HTR-8/SVneo (cell line): ENCODE data around the gene ZNF45.
"Not testable (repeated sequence)": the region's sequence is repeated elsewhere in the genome, so short reads cannot be mapped to it uniquely, and the experiment has no call there.

Source experiments
- DNase-seq: peaks from one replicate; pipeline ENCODE4 v3.0.0; 2011; ENCODE audit warnings: low spot score, mixed read lengths; ENCODE audit not compliant: insufficient read length
- FAIRE-seq: peaks from 2 replicates; lab custom pipeline; 2011; peaks lifted over from hg19 to GRCh38; lab: Jason Lieb, UNC

Gene ZNF45

GRCh38 chr19:43923875-43924274, 11.2 kb downstream of the ZNF45 start:
- DNase-seq: no peak
- FAIRE-seq: no peak

- DNase-seq (no peak), FAIRE-seq (no peak)
These were observed 21.0 kb downstream of the ZNF45 start for GRCh38 chr19:43914051-43914450.

- FAIRE-seq (no peak), DNase-seq (no peak)
These were observed 21.7 kb downstream of the ZNF45 start for GRCh38 chr19:43913383-43913782.

GRCh38 chr19:43910884-43911283, 24.2 kb downstream of the ZNF45 start:
- FAIRE-seq: no peak
- no peak for DNase-seq

GRCh38 chr19:43908659-43909058, 26.4 kb downstream of the ZNF45 start:
- DNase-seq: no peak
- FAIRE-seq: peak; percentile 68

GRCh38 chr19:43906774-43907173, 28.3 kb downstream of the ZNF45 start:
- FAIRE-seq: no peak
- DNase-seq: no peak

GRCh38 chr19:43905897-43906296, 29.2 kb downstream of the ZNF45 start:
- FAIRE-seq (no peak), DNase-seq (no peak)

GRCh38 chr19:43902399-43902798, 32.7 kb downstream of the ZNF45 start:
- FAIRE-seq (no peak), DNase-seq (no peak)

GRCh38 chr19:43901395-43902390, 33.4 kb downstream of the ZNF45 start:
- FAIRE-seq: peak; percentile 91
- DNase-seq: peak; percentile 87

- no peak for FAIRE-seq
- no peak for DNase-seq
These were observed 39.3 kb downstream of the ZNF45 start for GRCh38 chr19:43895727-43896308.

GRCh38 chr19:43883864-43884263, 51.2 kb downstream of the ZNF45 start, which contains the start of gene ZNF404:
ZNF404 (minus strand) TSS chr19:43883964.
- FAIRE-seq (no peak), DNase-seq (no peak)

GRCh38 chr19:43880483-43880882, 54.6 kb downstream of the ZNF45 start:
- DNase-seq (no peak), FAIRE-seq (no peak)

- FAIRE-seq (peak; percentile 51), DNase-seq (no peak)
These were observed 62.3 kb downstream of the ZNF45 start for GRCh38 chr19:43872547-43873336.

- DNase-seq, FAIRE-seq: not testable (repeated sequence)
These were observed 68.2 kb downstream of the ZNF45 start for GRCh38 chr19:43866923-43867322.
